OCI-LY1 (cell line): ENCODE measurements around the gene CDRT4.

Experiments used
- CTCF ChIP-seq: fragments of 200-600 bp; sonication (generic), shearing (Covaris generic); IDR thresholded peaks from 2 replicates; pipeline ENCODE4 v1.5.1; 2017; ENCODE audit warnings: mild to moderate bottlenecking, antibody characterized with exemption, low read length, moderate library complexity, mixed read lengths
- EZH2 ChIP-seq: fragments of 200-600 bp; sonication (generic), shearing (Covaris generic); IDR thresholded peaks from 2 replicates; pipeline ENCODE4 v1.8.0; 2017; ENCODE audit warnings: borderline replicate concordance, mixed run types, mild to moderate bottlenecking, antibody characterized with exemption, low read length, moderate library complexity, mixed read lengths

DNA sequence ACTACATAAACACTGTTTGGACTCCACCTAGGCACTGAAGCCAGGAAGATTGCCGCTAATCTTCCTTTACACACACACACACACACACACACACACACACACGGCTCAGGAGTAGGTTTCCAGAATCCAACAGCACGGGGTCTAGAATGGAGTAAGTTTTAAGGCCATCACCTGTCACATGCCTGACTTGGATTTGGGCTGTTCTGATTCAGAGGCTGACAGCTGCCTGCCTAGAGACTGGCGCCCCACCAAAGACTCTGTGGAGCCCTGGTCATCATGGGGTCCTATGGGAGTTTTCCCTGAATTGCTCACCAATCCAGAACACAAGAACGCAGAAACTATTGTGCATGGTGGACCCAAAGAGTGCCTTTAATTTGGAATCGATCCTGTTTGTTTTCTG is 10.9 kb downstream of the CDRT4 start:
- no peak for TF ChIP-seq CTCF
- no peak for TF ChIP-seq EZH2
